ENCODE results near the gene ITGA3. TPM values are rescaled to one million over a fixed set of nuclear protein-coding genes. Genes with fewer than 3 reads are reported as not detected.

Gene ITGA3
- total RNA-seq, 2 donors from 2014 or later, result 16.6 to 21.7 TPM

DNA sequence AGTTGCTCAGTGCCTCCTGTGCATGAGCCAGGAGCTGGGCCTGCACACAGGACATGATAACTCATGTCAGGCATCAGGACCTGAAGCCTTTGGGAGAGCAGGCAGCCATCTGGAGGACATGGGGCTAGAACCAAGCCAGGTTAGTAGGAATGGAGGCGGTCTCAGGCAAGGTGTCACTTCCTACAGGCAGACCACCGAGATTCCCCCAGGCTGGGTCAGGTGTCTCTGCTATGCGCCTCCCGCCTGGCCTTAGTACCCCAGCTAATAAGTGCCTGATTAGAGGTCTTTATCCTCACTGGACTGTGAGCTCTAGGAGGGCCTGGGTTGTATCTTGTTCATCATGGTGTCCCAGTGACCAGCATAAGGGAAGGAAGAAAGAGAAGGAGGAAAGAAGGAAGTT lies 58.5 kb downstream of the ITGA3 start:
- Histone ChIP-seq H3K9ac (ENCODE audit: extremely low read depth, low read length, poor library complexity, severe bottlenecking) (no peak overlapping the region), H3K4me1 (ENCODE audit: control insufficient read depth, insufficient read depth, low read length) (peaks cover 13% of the 10 kb centered on the region), H3K36me3 (ENCODE audit: control insufficient read depth, insufficient read depth, low read length) (peaks cover 5% of the 10 kb centered on the region), H3K27ac (ENCODE audit: low read depth, low read length) (no peak overlapping the region), H3K27me3 (ENCODE audit: control insufficient read depth, insufficient read depth, low read length, poor library complexity, severe bottlenecking) (no peaks in the 10 kb centered on the region), H3K9me3 (ENCODE audit: control insufficient read depth, low read length) (no peaks in the 10 kb centered on the region), H3K4me3 (ENCODE audit: low read length) (no peak overlapping the region)
- Mint-ChIP-seq H3K9me3 (no peaks in the 10 kb centered on the region), H3K4me3 (no peak overlapping the region), H3K4me1 (peaks cover 14% of the 10 kb centered on the region), H3K27me3 (ENCODE audit: insufficient read depth) (peaks cover 14% of the 10 kb centered on the region), H3K36me3 (ENCODE audit: low read depth) (peaks cover 1% of the 10 kb centered on the region), H3K27ac (no peak overlapping the region)
- no peak for DNase-seq
- TF ChIP-seq, protein P1, sequence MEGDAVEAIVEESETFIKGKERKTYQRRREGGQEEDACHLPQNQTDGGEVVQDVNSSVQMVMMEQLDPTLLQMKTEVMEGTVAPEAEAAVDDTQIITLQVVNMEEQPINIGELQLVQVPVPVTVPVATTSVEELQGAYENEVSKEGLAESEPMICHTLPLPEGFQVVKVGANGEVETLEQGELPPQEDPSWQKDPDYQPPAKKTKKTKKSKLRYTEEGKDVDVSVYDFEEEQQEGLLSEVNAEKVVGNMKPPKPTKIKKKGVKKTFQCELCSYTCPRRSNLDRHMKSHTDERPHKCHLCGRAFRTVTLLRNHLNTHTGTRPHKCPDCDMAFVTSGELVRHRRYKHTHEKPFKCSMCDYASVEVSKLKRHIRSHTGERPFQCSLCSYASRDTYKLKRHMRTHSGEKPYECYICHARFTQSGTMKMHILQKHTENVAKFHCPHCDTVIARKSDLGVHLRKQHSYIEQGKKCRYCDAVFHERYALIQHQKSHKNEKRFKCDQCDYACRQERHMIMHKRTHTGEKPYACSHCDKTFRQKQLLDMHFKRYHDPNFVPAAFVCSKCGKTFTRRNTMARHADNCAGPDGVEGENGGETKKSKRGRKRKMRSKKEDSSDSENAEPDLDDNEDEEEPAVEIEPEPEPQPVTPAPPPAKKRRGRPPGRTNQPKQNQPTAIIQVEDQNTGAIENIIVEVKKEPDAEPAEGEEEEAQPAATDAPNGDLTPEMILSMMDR (conservative IDR thresholded peaks at IDR 0.05), result no peak
- WGBS, 2 experiments (ENCODE audit: insufficient coverage in 1 of 2, insufficient read length in 1 of 2), result 93 to 94% methylated on average over 3 to 4 of the region's 4 CpGs

DNA sequence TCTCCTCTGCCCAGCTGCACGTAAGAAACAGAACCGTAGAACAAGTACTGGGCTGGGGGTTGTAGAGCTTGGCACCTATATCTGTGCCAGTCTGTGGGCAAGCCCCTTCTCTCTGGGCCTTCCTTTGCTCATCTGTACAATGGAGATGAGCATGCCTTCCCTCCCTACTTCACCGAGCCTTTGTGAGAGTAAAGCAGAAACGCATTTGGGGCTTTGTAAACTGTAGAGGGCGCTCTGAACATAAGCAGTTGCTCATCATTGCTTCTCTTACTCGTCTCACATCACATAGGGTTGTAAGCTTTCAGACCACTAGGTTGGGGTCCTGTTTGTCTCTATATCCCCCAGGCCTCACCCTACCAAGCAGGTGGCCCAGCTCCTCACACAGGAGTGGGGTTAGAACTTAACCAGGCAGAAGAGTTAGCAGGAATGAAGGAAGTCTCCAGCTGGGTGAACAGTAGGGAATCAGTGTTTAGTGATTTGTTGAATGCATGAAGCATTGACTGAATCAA lies 59.0 kb downstream of the ITGA3 start:
- peaks cover 1% of the 10 kb centered on the region for H3K36me3 Mint-ChIP-seq (ENCODE audit: low read depth)
- H3K9me3 Mint-ChIP-seq, result no peaks in the 10 kb centered on the region
- H3K9ac ChIP-seq (ENCODE audit: extremely low read depth, low read length, poor library complexity, severe bottlenecking), result no peak overlapping the region
- peaks cover 13% of the 10 kb centered on the region for H3K4me1 ChIP-seq (ENCODE audit: control insufficient read depth, insufficient read depth, low read length)
- no peak overlapping the region for H3K27ac ChIP-seq (ENCODE audit: low read depth, low read length)
- H3K4me3 ChIP-seq (ENCODE audit: low read length), result no peak overlapping the region
- TF ChIP-seq, protein P1 (conservative IDR thresholded peaks at IDR 0.05), result peak; percentile 85
- 41 to 44% methylated on average over 6 of the region's 6 CpGs for WGBS, 2 experiments (ENCODE audit: insufficient coverage in 1 of 2, insufficient read length in 1 of 2)
- H3K4me1 Mint-ChIP-seq, result peaks cover 14% of the 10 kb centered on the region
- H3K27ac Mint-ChIP-seq, result no peak overlapping the region
- H3K9me3 ChIP-seq (ENCODE audit: control insufficient read depth, low read length), result no peaks in the 10 kb centered on the region
- H3K4me3 Mint-ChIP-seq, result no peak overlapping the region
- H3K36me3 ChIP-seq (ENCODE audit: control insufficient read depth, insufficient read depth, low read length), result peaks cover 5% of the 10 kb centered on the region
- DNase-seq, result peak; percentile 89
- H3K27me3 ChIP-seq (ENCODE audit: control insufficient read depth, insufficient read depth, low read length, poor library complexity, severe bottlenecking), result no peaks in the 10 kb centered on the region
- H3K27me3 Mint-ChIP-seq (ENCODE audit: insufficient read depth), result peaks cover 16% of the 10 kb centered on the region

DNA sequence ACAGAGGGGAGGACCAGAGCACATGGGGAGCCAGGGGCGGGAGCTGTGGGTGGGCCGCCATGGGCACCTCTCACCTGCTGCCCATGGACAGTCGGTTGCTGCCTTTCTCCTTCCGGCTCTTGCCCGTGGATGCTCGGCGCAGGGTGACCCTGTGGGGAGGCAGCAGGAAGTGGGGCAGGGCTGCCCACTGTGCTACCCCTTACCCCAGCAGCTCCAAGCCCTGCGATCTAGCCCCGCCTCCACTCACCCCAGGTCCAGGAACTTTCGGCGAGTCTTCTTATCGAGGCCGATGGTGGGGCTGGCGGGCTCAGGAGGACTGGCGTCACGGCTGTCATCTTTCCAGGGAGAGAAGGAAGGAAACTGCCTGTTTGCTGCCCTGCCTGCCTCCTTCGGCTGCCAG lies 59.8 kb downstream of the ITGA3 start:
- no peak for DNase-seq
- Mint-ChIP-seq H3K4me1 (peaks cover 14% of the 10 kb centered on the region), H3K4me3 (no peak overlapping the region), H3K27ac (no peak overlapping the region), H3K36me3 (ENCODE audit: low read depth) (peaks cover 1% of the 10 kb centered on the region), H3K27me3 (ENCODE audit: insufficient read depth) (peaks cover 16% of the 10 kb centered on the region), H3K9me3 (no peaks in the 10 kb centered on the region)
- H3K36me3 ChIP-seq (ENCODE audit: control insufficient read depth, insufficient read depth, low read length), result peaks cover 5% of the 10 kb centered on the region
- no peak overlapping the region for H3K9ac ChIP-seq (ENCODE audit: extremely low read depth, low read length, poor library complexity, severe bottlenecking)
- no peak overlapping the region for H3K4me3 ChIP-seq (ENCODE audit: low read length)
- no peaks in the 10 kb centered on the region for H3K9me3 ChIP-seq (ENCODE audit: control insufficient read depth, low read length)
- TF ChIP-seq, protein P1 (conservative IDR thresholded peaks at IDR 0.05), result no peak
- 93 to 95% methylated on average over 7 to 17 of the region's 17 CpGs for WGBS, 2 experiments (ENCODE audit: insufficient coverage in 1 of 2, insufficient read length in 1 of 2)
- H3K4me1 ChIP-seq (ENCODE audit: control insufficient read depth, insufficient read depth, low read length), result peaks cover 13% of the 10 kb centered on the region
- no peak overlapping the region for H3K27ac ChIP-seq (ENCODE audit: low read depth, low read length)
- no peaks in the 10 kb centered on the region for H3K27me3 ChIP-seq (ENCODE audit: control insufficient read depth, insufficient read depth, low read length, poor library complexity, severe bottlenecking)

All from endodermal cell (in vitro differentiated cells).